ENCODE data around the gene CRAMP1.

CRAMP1 gene

DNA sequence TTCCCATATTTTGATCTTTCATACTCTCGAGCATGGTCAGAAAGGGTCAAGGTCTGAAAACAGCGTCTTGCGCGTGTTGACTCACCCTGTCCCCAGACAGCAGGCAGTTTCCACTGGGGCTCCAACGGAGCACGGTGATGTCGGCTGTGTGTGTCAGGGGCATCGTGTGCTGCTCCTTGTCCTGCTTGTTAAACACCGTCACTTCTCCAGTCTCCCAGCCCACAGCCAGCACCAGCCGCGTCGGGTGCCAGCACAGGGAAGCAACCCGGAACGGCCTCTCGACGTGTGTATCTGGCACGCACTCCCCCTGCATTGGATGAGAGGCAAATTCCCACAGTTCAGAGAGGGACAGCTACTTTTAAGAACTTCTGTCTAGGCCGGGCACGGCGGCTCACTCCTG, 9.9 kb upstream of the CRAMP1 start:
- DNase-seq: no peak

DNA sequence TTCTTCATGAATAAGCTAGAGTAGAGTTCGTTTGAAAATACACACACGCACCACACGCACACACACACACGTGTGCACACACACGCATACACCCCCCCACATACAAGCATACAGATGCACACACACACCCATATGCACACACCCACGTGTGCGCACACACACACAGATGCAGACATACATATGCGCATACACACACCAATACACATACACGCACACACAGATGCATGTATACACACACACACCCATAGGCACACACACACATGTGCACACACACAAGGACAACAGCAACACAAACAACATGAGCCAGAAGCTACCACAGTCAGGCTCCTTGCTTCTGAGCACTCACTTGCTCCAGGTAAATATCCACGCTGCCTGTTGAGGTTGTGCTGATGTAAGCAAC, 5.4 kb upstream of the CRAMP1 start:
- DNase-seq: no peak

DNA sequence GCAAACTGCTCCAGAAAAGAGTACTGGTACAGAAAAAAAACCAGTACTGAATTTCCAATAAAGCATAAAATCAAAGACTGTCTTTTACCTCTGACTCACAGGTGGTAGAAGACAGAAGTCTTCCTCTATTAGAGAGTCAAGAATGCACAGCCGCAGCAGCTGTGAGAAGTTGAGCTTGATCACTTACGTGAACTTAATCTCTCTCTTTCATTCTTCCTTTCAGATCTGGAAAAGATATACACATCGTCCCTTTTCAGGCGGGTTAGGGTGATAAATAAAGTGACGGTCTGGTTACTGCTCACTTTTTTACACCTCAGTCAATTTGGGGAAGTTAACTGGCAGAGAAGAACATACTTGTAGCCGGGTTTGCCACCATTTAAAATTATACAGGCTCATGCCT, 4.2 kb upstream of the CRAMP1 start:
- no peak for DNase-seq

DNA sequence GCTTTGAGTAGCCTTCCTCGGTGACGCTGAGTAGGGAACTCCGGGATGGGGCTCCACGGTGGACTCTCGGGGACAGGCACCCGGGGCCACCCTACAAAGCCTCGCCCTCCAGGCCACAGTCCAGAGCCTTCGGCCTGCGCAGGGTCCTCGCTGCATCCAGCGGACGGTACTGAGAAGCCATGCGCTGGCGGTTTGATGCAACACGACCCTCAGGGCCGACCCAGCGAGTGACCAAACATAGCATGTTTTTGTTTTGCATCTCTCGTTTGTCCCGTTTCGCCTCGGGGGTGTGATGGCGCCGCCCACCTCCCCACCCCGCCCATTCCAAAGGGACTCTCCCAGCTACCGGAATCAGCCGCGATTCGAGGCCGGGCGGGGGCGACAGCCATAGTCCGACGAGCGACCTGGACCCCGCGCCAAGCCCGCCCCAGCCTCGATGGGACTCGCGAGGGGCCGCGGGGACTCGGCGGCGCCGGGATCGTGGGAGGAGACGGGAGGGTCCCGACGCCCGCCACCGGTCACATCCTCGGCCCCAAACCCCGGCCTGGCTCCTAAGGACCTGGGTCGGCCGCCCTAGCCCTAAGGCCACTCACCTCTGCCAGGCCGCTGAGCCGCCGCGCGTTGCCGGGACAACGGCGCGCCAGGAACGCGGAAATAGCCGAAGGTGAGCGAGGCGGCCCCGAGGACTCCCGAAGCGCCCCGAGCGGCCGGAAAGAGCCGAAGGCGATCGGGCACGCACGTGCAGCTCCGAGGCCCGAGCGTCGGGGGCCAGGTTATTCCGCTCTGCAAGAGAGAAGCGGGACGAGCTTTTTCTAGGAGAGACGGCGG, 1.9 kb upstream of the CRAMP1 start:
- DNase-seq: peak; percentile 90

DNA sequence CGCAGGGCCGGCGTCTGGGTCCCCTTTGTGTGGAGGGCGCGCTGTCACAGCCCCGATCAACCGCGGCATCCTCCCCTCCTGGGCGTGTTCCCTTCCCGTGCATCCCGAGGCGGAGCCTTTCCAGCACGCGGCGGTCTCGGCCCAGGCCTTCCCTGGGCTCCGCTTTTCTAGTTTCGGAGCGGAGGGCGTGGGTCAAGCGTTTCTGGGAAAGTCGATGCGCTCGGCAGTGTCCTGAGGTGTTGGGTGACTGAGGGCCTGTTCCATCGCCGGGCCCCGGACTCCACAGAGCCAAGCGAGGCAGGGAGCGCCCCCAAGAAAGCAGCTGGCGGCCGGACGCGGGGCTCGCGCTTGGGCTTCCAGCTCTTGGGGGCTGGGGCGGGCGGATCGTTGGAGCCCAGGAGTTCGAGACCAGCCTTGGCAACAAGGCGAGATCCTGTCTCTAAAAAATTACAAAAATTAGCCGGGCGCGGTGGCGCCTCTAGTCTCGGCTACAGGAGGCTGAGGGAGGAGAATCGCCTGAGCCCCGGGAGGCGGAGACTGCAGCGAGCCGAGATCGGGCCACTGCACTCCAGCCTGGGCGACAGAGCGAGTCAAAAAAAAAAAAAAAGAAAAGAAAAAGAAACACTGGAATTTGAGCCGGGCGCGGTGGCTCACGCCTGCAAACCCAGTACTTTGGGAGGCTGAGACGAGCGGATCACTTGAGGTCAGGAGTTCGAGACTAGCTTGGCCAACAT, 1.1 kb upstream of the CRAMP1 start:
- DNase-seq: no peak

DNA sequence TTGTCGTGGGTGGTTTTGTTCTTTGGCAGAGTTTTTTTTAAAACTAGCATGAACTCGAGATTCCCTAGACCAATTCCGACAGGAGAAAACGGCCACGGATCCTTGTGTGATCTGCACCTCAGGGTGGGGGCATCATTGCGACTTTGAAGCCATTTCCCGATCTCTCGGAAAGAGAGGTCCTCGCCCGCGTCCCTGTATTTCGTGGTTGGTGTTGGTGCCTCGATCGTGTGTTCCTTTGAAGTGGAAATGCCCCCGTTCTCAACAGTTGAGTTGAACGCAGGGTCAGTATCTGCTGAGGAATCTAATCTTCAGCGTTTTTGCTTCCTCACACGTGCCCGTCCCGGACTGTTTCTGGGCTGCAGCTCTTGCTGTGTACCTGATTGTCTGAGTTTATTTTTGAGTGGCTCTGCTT, 1.1 kb downstream of the CRAMP1 start:
- peak in 1 of 2 donors; percentile 7 for DNase-seq

DNA sequence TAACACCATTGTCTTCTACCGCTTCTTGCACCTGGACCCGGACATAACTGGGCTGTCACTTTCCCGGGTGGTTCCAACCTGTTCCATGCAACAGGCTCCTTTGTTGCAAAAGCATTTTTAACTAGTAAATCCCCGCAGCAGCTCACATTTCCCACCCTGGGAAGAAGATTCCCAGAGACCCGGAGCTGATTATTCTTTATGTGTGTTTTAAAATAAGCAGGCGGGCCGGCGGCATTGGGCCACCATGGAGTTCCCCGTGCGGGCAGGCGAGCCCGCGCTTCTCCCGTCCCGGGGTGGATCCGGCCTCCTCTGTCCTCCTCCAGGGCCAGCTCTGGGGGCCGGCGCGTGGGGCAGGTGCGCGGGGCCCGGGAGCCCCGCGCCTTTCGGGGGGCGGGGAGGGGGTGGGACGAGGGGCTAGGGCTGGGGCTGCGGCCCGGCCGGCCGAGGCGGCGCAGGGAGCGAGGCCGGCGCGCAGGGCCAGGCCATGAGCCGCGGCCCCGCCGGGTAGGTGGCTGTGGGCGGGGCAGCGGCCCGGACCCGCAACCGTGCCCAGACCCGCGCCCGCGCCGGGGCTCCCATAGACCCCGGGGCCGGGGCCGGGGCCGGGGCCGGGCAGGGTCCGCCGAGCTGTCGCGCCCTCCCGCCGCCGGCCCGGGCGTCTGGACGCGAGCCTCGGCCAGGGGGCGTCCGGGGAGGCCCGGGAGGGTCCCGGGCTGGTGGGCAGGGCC, 1.7 kb downstream of the CRAMP1 start:
- DNase-seq: peak; percentile 11 to 23

DNA sequence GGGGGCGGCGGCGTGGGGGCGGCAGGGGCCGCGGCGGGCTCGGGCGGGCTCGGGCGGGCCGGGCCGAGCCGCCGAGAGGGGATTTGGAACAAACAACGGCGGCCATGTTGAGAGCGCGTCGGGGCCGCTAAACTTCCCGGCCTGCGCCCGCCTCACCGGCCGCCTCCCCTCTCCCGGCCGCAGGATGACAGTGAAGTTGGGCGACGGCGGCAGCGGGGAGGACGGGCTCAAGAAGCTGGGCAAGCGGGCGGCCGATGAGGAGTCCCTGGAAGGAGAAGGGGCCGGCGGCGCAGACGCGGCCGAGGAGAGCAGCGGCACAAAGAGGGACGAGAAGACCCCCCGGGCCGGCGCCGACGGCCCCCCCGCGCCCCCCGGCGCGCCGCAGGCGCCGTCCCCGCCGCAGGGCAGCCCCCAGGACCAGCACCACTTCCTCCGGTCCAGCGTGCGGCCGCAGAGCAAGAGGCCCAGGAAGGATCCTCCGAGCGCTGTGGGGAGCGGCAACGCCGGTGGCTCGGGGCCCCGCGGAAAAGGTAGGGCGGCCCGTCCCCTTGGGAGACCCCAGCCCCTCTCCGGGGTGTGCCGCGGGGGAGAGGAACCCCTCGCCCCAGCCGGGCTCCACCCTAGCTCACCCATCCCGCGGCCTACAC, 2.4 kb downstream of the CRAMP1 start:
- no peak for DNase-seq

DNA sequence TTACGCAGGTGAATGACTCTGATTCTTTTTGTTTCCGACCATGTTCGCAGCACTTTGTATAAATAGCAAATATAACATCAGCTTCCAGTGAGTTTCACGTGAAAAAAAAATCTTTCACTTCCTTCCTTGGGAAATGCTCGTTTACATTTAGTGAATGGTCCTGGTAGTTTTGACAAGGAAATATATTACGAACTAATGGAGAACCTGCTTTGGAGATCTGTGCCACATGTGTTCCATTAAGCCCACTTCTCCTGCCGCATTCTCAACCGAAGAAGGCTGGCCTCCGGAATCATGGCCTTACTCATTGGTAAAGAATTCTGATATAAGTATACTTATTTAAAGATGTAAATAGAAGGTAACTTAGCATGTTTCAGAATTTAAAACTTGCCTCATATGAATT, 3.6 kb downstream of the CRAMP1 start:
- DNase-seq: no peak

DNA sequence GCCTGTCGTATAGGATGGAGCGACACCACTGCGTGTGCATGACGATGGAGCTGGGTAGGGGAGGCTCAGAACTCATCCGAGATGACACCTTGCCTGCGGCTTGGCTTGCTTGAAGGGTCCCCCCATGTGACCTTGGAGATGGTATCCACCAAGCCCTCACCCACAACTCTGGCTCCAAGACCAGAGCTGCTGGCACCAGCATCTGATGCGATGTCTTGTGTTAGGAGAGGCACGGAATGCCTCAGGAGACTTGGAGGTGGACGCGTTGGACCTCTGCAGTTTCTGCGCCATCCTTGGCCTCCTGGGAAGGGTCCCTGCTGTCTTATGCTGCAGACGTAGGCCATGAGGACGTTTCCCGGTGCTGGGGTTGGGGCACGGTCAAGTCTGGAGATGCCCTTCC, 7.8 kb downstream of the CRAMP1 start:
- no peak for DNase-seq

DNA sequence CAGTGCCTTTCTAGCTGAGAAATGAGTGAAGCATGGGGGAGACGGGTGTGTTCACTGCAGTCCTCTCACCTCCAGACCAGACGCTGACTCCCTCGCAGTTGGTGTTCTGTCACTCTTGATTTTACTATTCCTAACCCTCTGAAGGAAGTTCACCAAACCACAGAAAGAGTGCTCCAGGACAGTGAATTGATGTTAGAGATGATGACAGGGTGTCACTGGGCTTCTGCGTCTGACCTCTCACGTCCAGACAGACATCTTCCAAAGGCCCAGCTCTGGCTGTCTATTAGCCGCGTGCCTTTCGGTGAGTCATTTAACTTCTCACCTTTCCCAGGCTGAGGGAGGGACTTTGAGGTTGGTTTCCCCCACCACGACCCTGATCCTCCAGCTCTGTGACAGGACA, 8.2 kb downstream of the CRAMP1 start:
- DNase-seq: no peak

DNA sequence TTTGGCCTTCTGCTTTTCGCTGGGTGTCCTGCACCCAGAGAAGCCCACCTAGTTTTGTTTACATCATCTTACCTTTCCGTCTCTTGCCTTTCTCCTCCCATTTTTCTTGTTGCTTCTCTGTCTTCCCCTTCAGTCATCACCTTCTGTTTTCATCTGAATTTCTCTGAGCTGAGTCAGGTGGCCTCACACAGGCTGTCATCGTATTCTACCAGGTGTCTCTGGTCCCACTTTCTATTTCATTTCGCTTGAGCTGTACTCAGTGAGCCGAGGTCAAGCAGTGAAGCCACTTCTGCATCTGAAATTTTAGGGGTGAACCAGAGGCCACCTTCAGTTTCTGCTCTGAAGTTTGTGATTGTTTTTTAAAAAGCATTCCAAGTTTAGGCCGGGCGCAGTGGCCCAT, 9.7 kb downstream of the CRAMP1 start:
- no peak for DNase-seq

DNA sequence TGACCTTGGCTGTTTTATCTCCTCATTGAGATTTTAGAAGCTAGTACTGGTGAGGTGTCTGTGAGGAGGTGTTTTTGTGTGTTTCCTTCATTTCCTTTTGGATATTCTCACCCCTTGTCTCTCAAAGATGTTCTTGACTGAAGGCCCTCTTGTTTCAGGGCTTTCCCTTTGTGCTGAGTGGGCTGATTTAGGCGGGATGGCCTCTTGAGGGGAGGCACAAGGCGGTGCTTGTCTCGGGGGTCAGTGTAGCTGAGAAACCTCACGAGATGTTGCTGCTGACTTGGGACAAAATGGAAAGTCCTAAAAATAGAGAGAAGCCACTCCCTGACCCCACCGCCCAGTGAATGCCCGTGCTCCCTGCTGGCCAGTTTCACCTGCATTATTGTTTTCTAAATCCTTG, 14.2 kb downstream of the CRAMP1 start:
- DNase-seq: no peak

DNA sequence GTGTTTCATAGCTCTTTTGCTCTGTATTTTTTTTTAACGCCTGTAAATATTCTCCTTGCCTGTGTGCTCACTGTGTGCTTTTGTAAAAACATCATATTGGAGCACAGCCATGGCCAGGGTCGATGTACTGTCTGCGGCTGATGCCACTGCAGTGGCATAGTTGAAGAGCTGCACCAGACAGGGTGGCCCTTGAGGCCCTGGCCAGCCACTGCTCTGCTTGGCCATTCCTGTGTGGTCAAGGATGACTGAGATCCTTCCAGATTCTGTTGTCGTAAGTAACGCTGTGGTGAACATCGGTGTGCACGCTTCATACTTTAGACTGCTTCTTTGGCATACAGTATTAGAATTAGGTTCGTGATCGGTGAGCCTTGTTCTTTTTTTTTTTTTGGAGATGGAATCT, 14.6 kb downstream of the CRAMP1 start:
- DNase-seq: no peak

DNA sequence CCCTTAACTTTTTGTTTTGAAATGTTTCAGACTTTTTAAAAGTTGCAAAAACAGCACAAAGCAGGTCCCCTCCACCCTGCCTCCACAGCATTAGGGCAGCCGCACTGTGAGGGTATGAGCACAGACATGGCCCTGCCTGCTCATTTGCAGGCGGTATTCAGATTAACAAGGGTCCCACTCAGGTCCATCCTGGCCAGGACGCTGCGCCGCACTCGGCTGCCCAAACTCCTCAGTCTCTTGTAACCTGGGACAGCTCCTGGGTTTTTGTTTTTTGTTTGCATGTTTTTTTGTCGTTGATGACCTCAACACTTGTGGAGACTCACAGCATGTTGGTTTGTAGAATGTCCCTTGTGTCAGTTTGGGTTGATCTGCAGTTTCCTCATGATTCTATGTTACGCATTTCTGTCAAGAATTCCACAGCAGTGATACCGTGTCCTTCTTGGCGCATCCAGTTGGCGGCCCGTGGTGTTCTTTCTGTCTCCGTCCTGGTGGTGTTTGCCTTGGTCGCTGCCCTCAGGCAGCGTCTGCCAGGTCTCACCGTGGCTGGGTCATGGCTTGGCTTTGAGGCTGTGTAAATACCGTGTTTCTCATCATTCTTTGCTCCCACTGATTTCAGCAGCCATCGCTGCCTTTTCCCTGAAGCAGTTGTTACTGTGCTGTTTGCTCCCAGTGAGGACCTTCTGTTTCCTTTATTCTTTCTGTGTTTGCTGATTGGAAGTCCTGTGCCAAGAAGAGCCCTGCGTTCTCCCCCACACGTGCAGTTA, 18.5 kb downstream of the CRAMP1 start:
- no peak for DNase-seq

DNA sequence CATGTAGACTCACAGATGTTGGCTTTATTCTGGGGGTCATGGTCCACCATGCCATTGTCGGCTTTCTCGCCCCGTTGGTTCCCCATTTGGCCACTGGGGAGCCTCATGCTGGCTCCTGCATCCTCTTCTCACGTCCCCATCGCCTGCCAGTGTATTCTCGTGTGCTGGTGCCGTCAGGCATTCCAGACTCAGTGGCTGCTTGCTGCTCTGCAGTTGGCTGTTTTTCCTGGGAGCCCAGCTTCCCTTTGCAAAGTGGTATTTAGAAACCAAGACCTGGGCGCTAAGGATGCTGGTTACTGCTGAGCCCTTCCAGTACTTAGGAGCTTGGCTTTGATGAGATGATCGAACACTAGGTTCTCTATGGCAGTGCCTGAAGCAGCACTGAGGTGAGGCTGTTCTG, 19.1 kb downstream of the CRAMP1 start:
- DNase-seq: no peak

DNA sequence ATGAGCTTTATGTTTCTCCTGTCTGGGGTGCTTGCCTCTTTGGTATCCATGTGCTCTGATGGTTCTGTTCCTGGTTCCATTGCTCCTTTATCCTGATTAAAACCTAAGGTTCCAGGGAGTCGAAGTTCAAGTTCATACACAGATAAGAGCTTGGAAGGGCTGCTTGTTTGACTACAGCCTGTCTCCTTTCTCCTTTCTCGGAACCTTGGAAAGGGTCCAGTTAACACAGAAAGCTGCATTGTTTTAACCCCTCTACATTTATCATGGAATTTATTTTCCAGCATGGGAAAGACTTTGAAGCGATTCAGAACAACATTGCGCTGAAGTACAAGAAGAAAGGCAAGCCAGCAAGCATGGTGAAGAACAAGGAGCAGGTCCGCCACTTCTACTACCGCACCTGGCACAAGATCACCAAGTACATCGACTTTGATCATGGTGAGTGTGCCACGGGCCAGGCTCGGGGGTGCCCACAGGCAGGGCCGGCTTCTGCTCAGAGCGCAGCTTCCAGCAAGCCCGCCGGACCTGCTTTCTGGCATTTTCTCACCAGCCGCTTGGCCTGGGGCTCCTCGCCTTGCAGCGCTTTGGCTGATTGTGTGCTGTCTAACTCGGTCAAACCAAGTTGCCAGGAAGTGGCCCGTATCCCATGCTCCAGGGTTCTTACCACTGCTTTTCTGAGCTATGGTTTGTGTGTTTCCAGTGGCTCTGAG, 19.9 kb downstream of the CRAMP1 start:
- DNase-seq: no peak

DNA sequence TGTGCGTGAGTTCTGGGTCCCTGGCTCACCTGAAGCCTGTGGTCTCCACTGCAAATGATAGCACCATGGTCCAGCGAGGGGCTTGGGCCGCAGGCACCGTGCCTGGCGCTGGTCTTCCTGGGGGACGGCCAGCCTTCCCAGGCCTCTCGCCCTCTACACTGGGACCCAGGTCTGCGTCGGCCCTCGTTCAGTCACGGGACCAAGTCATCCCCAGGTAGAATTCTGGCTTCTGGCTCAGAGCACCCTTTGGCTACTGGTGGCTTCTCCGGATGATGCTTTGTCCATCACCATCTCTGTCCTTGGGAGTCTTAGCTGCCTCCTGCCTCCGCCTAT, 20.4 kb downstream of the CRAMP1 start:
- no peak for DNase-seq

DNA sequence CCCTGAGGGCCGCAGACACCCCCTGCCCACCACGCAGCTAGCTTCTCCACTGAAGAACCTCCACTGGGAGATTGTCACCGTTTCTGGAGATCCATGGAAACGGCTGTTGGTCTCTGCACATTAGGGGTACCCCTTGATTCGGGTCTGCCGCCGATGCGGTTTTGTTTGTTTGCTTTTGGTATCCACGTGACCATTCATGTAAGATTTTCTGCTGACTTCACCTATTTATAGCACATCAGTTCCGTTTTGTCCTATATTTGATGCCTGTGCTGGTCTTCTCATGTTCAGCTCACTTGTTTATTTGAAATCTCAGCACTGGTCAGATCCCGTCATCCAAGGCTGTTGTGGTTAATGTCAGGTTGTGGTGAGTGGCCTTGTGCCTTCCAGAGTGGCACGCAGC, 21.1 kb downstream of the CRAMP1 start:
- DNase-seq: no peak

DNA sequence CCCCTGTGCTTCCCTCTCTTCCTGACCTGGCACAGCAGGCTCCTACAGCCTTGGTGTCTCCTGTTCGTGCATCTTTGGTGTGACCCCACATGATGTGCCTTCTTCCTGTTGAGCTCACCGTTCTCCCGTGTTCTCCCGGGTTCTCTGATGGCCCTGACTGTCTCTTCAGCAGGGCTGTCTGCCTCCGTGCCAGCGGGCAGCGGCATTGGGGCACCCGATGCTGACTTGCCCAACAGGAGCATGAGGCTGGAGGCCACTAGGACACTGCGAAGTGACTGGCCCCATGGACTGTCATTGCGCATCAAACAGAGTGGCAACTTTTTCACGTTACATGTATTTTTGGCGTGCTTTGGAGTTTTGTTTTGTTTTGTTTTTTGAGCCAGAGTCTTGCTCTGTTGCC, 22.4 kb downstream of the CRAMP1 start:
- DNase-seq: no peak

DNA sequence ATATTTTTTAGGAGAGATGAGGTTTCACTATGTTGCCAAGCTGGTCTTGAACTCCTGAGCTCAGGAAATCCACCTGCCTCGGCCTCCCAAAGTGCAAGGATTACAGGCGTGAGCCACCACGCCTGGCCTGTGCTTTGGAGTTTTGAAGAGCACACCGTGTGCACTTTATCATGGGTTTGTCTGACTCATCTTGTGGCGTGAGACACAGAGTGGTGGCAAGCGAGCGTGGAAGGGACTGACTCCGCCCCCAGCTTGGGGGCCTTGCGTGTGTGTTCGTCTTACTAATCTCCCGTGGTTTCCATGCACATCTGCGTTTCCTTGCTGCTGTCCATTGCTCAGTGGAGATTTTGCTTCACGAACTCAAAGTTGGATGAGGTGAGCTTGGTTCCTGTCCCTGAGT, 22.9 kb downstream of the CRAMP1 start:
- DNase-seq: no peak

DNA sequence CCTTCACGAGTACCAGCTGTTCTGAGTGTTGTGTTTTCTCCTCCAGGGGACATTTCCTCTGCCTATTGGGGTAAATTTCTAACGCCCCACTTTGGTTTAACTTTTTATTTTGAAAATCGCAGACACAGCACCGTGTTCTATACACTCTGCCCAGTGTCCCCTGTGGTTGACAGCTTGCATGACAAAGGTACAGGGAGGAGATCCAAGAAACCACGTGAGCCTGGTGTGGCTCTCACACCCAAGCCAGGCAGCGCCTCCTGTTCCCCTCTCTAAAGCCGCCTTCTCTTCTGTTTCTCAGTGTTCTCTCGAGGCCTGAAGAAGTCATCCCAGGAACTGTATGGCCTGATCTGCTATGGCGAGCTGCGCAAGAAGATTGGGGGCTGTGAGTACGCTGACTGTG, 25.4 kb downstream of the CRAMP1 start:
- DNase-seq: no peak
